ENCODE results near the gene GDPD4.

GDPD4 gene

GRCh38 chr11:77171254-77171653, 130.2 kb downstream of the GDPD4 start:
- no peak for DNase-seq (ENCODE audit: low read depth)
- TF ChIP-seq, protein P1, sequence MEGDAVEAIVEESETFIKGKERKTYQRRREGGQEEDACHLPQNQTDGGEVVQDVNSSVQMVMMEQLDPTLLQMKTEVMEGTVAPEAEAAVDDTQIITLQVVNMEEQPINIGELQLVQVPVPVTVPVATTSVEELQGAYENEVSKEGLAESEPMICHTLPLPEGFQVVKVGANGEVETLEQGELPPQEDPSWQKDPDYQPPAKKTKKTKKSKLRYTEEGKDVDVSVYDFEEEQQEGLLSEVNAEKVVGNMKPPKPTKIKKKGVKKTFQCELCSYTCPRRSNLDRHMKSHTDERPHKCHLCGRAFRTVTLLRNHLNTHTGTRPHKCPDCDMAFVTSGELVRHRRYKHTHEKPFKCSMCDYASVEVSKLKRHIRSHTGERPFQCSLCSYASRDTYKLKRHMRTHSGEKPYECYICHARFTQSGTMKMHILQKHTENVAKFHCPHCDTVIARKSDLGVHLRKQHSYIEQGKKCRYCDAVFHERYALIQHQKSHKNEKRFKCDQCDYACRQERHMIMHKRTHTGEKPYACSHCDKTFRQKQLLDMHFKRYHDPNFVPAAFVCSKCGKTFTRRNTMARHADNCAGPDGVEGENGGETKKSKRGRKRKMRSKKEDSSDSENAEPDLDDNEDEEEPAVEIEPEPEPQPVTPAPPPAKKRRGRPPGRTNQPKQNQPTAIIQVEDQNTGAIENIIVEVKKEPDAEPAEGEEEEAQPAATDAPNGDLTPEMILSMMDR (IDR thresholded peaks at IDR 0.05; ENCODE audit: low read depth, low read length) = no peak
- TF ChIP-seq POLR2A (IDR thresholded peaks at IDR 0.05; ENCODE audit: extremely low read depth, insufficient read length) (no peak), MAX (IDR thresholded peaks at IDR 0.05; ENCODE audit: low read depth, low read length) (no peak), MYC (IDR thresholded peaks at IDR 0.05; ENCODE audit: low read depth, low read length) (no peak)
- no peak overlapping the region for H3K4me3 ChIP-seq (ENCODE audit: low read depth, low read length)

DNA sequence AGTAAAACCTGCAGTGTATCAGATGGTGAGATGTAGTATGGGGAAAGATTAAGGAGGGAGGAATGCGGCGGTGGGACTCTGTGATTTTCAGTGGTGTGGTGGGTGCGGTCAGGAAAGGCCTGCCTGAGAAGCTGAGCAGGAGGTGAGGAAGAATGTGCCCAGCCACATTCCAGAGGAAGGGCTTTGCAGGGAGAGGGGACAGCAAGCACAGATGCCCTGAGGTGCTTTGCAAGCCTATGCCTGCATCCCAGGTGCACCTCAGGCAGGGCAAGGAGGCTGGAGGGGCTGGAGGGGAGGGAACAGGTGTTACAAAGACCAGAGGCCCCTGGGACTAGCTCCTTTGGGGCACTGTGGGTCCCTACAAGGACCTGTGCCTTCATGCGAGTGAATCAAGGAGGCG, 131.4 kb downstream of the GDPD4 start:
- DNase-seq (ENCODE audit: low read depth) = no peak
- TF ChIP-seq MYC (IDR thresholded peaks at IDR 0.05; ENCODE audit: low read depth, low read length) (no peak), POLR2A (IDR thresholded peaks at IDR 0.05; ENCODE audit: extremely low read depth, insufficient read length) (no peak), MAX (IDR thresholded peaks at IDR 0.05; ENCODE audit: low read depth, low read length) (no peak)
- TF ChIP-seq, protein P1 (IDR thresholded peaks at IDR 0.05; ENCODE audit: low read depth, low read length) = no peak

DNA sequence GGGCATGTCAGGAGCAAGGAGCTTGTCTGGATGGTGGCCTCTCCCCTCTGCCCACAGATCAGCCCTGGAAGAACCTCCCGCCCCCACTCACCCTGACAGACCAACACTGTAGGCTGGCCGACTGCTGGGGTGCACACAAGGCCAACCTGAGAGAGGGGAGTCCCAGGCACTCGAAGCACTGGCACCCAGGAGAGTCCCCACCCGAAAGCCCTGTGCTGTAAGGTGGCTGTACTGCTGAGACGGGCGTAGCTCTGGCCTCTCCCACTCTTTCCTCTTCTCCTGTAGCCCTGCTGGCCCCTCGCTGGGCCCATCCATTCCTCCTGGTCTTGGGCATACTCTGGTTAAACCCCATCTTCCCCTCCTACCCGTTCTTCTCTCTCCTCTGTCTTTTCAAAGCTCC, 133.7 kb downstream of the GDPD4 start:
- TF ChIP-seq, protein P1 (IDR thresholded peaks at IDR 0.05; ENCODE audit: low read depth, low read length) = no peak
- no peak for TF ChIP-seq MAX (IDR thresholded peaks at IDR 0.05; ENCODE audit: low read depth, low read length)
- no peak overlapping the region for H3K4me3 ChIP-seq (ENCODE audit: low read depth, low read length)
- no peak for DNase-seq (ENCODE audit: low read depth)

More for the DNA sequence above, 131.4 kb downstream of the GDPD4 start:
- no peak overlapping the region for H3K4me3 ChIP-seq (ENCODE audit: low read depth, low read length)

DNA sequence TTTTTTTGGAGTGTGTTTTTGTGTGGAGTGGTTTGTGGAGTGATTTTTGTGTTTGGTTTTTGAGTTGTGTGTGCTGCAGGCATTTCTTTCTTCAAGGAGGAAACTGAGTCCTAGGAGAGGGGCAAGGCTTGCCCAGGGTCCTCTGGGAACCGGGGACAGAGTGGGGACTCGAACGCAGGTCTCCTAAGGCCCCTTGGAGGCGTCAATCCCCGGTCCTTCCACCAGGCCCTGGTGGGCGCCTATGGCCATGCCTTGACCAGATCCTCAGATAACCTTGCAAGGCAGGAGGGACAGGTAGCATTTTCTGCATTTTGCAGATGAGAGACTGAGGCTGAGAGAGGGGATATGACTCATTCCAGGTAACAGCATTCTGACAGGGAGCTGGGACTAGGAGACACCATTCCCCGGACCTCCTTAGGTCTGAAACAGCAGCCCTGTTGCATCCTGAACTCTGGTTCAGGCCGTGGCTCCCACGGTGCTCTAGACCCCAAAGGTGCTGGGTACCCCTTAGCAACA, 134.3 kb downstream of the GDPD4 start:
- DNase-seq (ENCODE audit: low read depth) = no peak
- H3K4me3 ChIP-seq (ENCODE audit: low read depth, low read length) = no peak overlapping the region
- TF ChIP-seq MYC (IDR thresholded peaks at IDR 0.05; ENCODE audit: low read depth, low read length) = no peak
- no peak for TF ChIP-seq POLR2A (IDR thresholded peaks at IDR 0.05; ENCODE audit: extremely low read depth, insufficient read length)
- TF ChIP-seq MAX (IDR thresholded peaks at IDR 0.05; ENCODE audit: low read depth, low read length) = no peak
- TF ChIP-seq, protein P1 (IDR thresholded peaks at IDR 0.05; ENCODE audit: low read depth, low read length) = no peak

Data from NB4 (cell line).